HCT116 (cell line): Measurements from ENCODE around the gene NPPB. TPM values are rescaled to one million over a fixed set of nuclear protein-coding genes. Genes with fewer than 3 reads are reported as not detected.

Experiments
- ATAC-seq: fragments of 200-7000 bp; cut with Tn5 transposase; 2 replicates; pipeline ENCODE4 v1.9.1; 2020; ENCODE audit warnings: mild to moderate bottlenecking, moderate library complexity
- BruUV-seq: library from RNA; stranded (reverse); fragments of 400-500 nt; replicated peaks from 2 replicates; lab custom pipeline; 2021; lab: Mats Ljungman, UMichigan
- CTCF ChIA-PET: fragments of 300-600 bp; sonication (Branson Sonifier 250); formaldehyde crosslinking; loops from one replicate; lab custom pipeline; 2021; ENCODE audit warnings: antibody characterized with exemption; lab: Charles Lee
- POLR2A ChIA-PET: fragments of 300-600, 350-600 bp; sonication (Branson Sonifier 250); formaldehyde crosslinking; loops from one replicate; lab custom pipeline; 2021; ENCODE audit warnings: antibody characterized with exemption; lab: Charles Lee
- RAD21 ChIA-PET, 2 experiments: fragments of 300-600 bp; sonication (Branson Sonifier 250); formaldehyde crosslinking; loops; one replicate each; lab custom pipeline; 2023; ENCODE audit warnings: low total read pairs in 2 of 2; ENCODE audit not compliant: uncharacterized antibody in 2 of 2, unreplicated experiment in 2 of 2, low non-redundant PET in 1 of 2; lab: Charles Lee
- DNase-seq: peaks from one replicate; pipeline ENCODE4 v3.0.0-alpha.2; 2010; ENCODE audit warnings: low read depth, low spot score
- H2AFZ ChIP-seq: fragments of 200-600 bp; shearing (Covaris generic), sonication (generic); 2 replicates; pipeline ENCODE4 v1.6.1; 2017; ENCODE audit warnings: low read depth, mixed run types, mixed read lengths, antibody characterized with exemption, low read length; ENCODE audit not compliant: poor library complexity, severe bottlenecking
- H3K27ac ChIP-seq: 2 replicates; pipeline ENCODE4 v1.5.1; 2012; ENCODE audit warnings: low read depth, low read length
- H3K27me3 ChIP-seq: fragments of 200-600 bp; sonication (generic); 2 replicates; pipeline ENCODE4 v1.6.1; 2016; ENCODE audit warnings: mixed run types, low read length, mixed read lengths; ENCODE audit not compliant: insufficient read depth
- H3K36me3 ChIP-seq, 2 experiments: fragments of 200-500 bp in 1 of 2; fragments of 200-600 bp in 1 of 2; sonication (Bioruptor generic) in 1 of 2; sonication (generic) in 1 of 2; 2 replicates each; pipeline versions ENCODE4 v1.5.1 to v1.6.1; 2014 to 2016; ENCODE audit warnings: low read length in 2 of 2, inconsistent platforms in 1 of 2, mixed read lengths in 1 of 2, mixed run types in 1 of 2; ENCODE audit not compliant: insufficient read depth in 2 of 2, control insufficient read depth in 1 of 2
- H3K4me1 ChIP-seq, 2 experiments: fragments of 200-600 bp in 1 of 2; sonication (generic) in 1 of 2; 2 replicates each; pipeline versions ENCODE4 v1.5.1 to v1.6.1; 2012 to 2017; ENCODE audit warnings: low read length in 2 of 2, inconsistent platforms in 1 of 2, mild to moderate bottlenecking in 1 of 2, mixed read lengths in 1 of 2, mixed run types in 1 of 2, moderate library complexity in 1 of 2; ENCODE audit not compliant: insufficient read depth in 2 of 2, control insufficient read depth in 1 of 2
- H3K4me2 ChIP-seq: fragments of 200-600 bp; sonication (generic); 2 replicates; pipeline ENCODE4 v1.6.1; 2017; ENCODE audit warnings: mixed run types, low read length, mixed read lengths
- H3K4me3 ChIP-seq, 2 experiments: fragments of 200-600 bp in 1 of 2; sonication (generic) in 1 of 2; replicated peaks in 1 of 2; 2 replicates each; pipeline ENCODE4 v1.5.1; 2011 to 2016; ENCODE audit warnings: low read length in 2 of 2, control low read depth in 1 of 2, low read depth in 1 of 2, mild to moderate bottlenecking in 1 of 2, mixed read lengths in 1 of 2, mixed run types in 1 of 2
- H3K79me2 ChIP-seq: fragments of 200-600 bp; sonication (generic); 2 replicates; pipeline ENCODE4 v1.6.1; 2017; ENCODE audit warnings: mild to moderate bottlenecking, mixed run types, low read length, moderate library complexity, mixed read lengths; ENCODE audit not compliant: insufficient read depth
- H3K9ac ChIP-seq: fragments of 200-600 bp; sonication (generic); 2 replicates; pipeline ENCODE4 v1.6.1; 2016; ENCODE audit warnings: low read length, mixed read lengths
- H3K9me2 ChIP-seq: fragments of 200-600 bp; sonication (generic), shearing (Covaris generic); 2 replicates; pipeline ENCODE4 v1.6.1; 2017; ENCODE audit warnings: mixed run types, mild to moderate bottlenecking, moderate library complexity; ENCODE audit not compliant: insufficient read depth
- H3K9me3 ChIP-seq, 2 experiments: fragments of 200-500 bp in 1 of 2; fragments of 200-600 bp in 1 of 2; sonication (Bioruptor generic) in 1 of 2; sonication (generic) in 1 of 2; 2 replicates each; pipeline ENCODE4 v1.6.1; 2014 to 2017; ENCODE audit warnings: low read length in 2 of 2, mixed read lengths in 2 of 2, inconsistent platforms in 1 of 2, low read depth in 1 of 2, mild to moderate bottlenecking in 1 of 2, mixed run types in 1 of 2, moderate library complexity in 1 of 2; ENCODE audit not compliant: control insufficient read depth in 1 of 2, insufficient read depth in 1 of 2
- H4K20me1 ChIP-seq: fragments of 200-600 bp; sonication (generic), shearing (Covaris generic); 2 replicates; pipeline ENCODE4 v1.6.1; 2017; ENCODE audit warnings: mixed run types, mild to moderate bottlenecking, moderate library complexity; ENCODE audit not compliant: insufficient read depth
- CBX3 ChIP-seq: IDR thresholded peaks from 2 replicates; pipeline ENCODE4 v1.6.1; 2012; ENCODE audit warnings: low read depth
- CEBPB ChIP-seq: IDR thresholded peaks from 2 replicates; pipeline ENCODE4 v1.6.1; 2012; ENCODE audit warnings: low read depth
- CTCF ChIP-seq, 3 experiments: fragments of 200-600 bp in 1 of 3; sonication (generic) in 1 of 3; IDR thresholded peaks in 2 of 3; conservative IDR thresholded peaks in 1 of 3; 2 replicates each; pipeline ENCODE4 v1.5.1; 2012 to 2017; ENCODE audit warnings: low read depth in 2 of 3, low read length in 2 of 3, antibody characterized with exemption in 1 of 3, borderline replicate concordance in 1 of 3, control low read depth in 1 of 3, mild to moderate bottlenecking in 1 of 3, mixed read lengths in 1 of 3, mixed run types in 1 of 3, moderate library complexity in 1 of 3; ENCODE audit not compliant: insufficient read depth in 1 of 3
- EGR1 ChIP-seq: IDR thresholded peaks from 2 replicates; pipeline ENCODE4 v1.6.1; 2012; ENCODE audit warnings: low read depth
- ELF1 ChIP-seq: IDR thresholded peaks from 2 replicates; pipeline ENCODE4 v1.6.1; 2012; ENCODE audit warnings: low read depth, borderline replicate concordance
- EZH2 ChIP-seq: fragments of 200-600 bp; sonication (generic); IDR thresholded peaks from 2 replicates; pipeline ENCODE4 v1.6.1; 2017; ENCODE audit warnings: antibody characterized with exemption, mixed run types
- EZH2phosphoT487 ChIP-seq: fragments of 200-600 bp; IDR thresholded peaks from 2 replicates; pipeline ENCODE4 v1.6.1; 2018; ENCODE audit warnings: antibody characterized with exemption, borderline replicate concordance
- POLR2AphosphoS5 ChIP-seq: IDR thresholded peaks from 2 replicates; pipeline ENCODE4 v1.6.1; 2011; ENCODE audit warnings: mild to moderate bottlenecking, low read depth, low read length, moderate library complexity
- TCF7L2 ChIP-seq: IDR thresholded peaks from 2 replicates; pipeline ENCODE4 v1.7.0; 2011; ENCODE audit warnings: borderline replicate concordance, inconsistent platforms; ENCODE audit not compliant: insufficient read depth, insufficient read length; ENCODE audit errors: extremely low read depth
- YY1 ChIP-seq: IDR thresholded peaks from 2 replicates; pipeline ENCODE4 v1.6.1; 2011; ENCODE audit warnings: low read length, low read depth, moderate library complexity, mild to moderate bottlenecking; ENCODE audit not compliant: insufficient replicate concordance; ENCODE audit errors: extremely low read depth
- ZFX ChIP-seq: fragments of 450-650 bp; IDR thresholded peaks from 2 replicates; pipeline ENCODE4 v1.6.1; 2017
- ZNF274 ChIP-seq: fragments of 200-500 bp; sonication (Bioruptor generic); IDR thresholded peaks from 2 replicates; pipeline ENCODE4 v1.6.1; 2014; ENCODE audit warnings: mild to moderate bottlenecking, low read depth, low read length, inconsistent platforms
- intact Hi-C: fragments of 100-400 bp; cut with micrococcal nuclease; formaldehyde crosslinking; loops from 2 replicates; pipeline ENCODE4 v1.10.0; 2022
- total RNA-seq: library from RNA; stranded (reverse); gene quantifications from one replicate; pipeline ENCODE4 v1.2.1, GENCODE V29; 2021; ENCODE audit not compliant: unreplicated experiment
- TF ChIP-seq, protein P1 (sequence below): IDR thresholded peaks from 2 replicates; pipeline ENCODE4 v1.6.1; 2011; ENCODE audit warnings: mild to moderate bottlenecking, low read length, moderate library complexity; ENCODE audit not compliant: insufficient replicate concordance; ENCODE audit errors: extremely low read depth

The NPPB gene
- total RNA-seq, 1 experiment from 2014 or later: not detected

- no peak for DNase-seq
- Histone ChIP-seq H3K9ac (no peak overlapping the region), H3K27me3 (no peaks in the 10 kb centered on the region), H3K79me2 (no peaks in the 10 kb centered on the region), H3K4me1 (no peaks in the 10 kb centered on the region)
- intact Hi-C loops: loop anchor here (10.0 kb wide), 2 partner anchors 369 to 801 kb away; no protein-coding TSS in a partner anchor
- no TSS peak for BruUV-seq
- ChIA-PET POLR2A (interaction anchor here (1.1 to 1.4 kb wide), 2 partner anchors 72 to 73 kb away, joined by 3 to 6 read pairs; no protein-coding TSS in a partner anchor), RAD21 (no interaction called here)
- TF ChIP-seq ZNF274 (no peak), CBX3 (no peak), EZH2 (no peak), EGR1 (no peak), YY1 (no peak), ELF1 (no peak), CTCF (IDR thresholded peaks at IDR 0.05 in 2 of 3, conservative IDR thresholded peaks at IDR 0.05 in 1 of 3; ENCODE audit: borderline replicate concordance in 1 of 3, insufficient read depth in 1 of 3, low read depth in 2 of 3, low read length in 2 of 3) (no peak), TCF7L2 (no peak), EZH2phosphoT487 (no peak), POLR2AphosphoS5 (no peak), ZFX (no peak), CEBPB (no peak)
- TF ChIP-seq, protein P1, sequence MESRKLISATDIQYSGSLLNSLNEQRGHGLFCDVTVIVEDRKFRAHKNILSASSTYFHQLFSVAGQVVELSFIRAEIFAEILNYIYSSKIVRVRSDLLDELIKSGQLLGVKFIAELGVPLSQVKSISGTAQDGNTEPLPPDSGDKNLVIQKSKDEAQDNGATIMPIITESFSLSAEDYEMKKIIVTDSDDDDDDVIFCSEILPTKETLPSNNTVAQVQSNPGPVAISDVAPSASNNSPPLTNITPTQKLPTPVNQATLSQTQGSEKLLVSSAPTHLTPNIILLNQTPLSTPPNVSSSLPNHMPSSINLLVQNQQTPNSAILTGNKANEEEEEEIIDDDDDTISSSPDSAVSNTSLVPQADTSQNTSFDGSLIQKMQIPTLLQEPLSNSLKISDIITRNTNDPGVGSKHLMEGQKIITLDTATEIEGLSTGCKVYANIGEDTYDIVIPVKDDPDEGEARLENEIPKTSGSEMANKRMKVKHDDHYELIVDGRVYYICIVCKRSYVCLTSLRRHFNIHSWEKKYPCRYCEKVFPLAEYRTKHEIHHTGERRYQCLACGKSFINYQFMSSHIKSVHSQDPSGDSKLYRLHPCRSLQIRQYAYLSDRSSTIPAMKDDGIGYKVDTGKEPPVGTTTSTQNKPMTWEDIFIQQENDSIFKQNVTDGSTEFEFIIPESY: no peak
- TF ChIP-seq, all 23 proteins: peak for 0
- no peaks in the 10 kb centered on the region for H3K9me3 ChIP-seq
- no peak overlapping the region for H2AFZ ChIP-seq
- peaks cover 7 to 18% of the 10 kb centered on the region in 2 experiments; a peak in 2 of 4 replicates for H3K36me3 ChIP-seq
- no peak for ATAC-seq
- CTCF ChIA-PET: no interaction called here
- no peak overlapping the region for H3K4me2 ChIP-seq
- no peaks in the 10 kb centered on the region for H3K9me2 ChIP-seq
- no peak overlapping the region for H3K27ac ChIP-seq
- H4K20me1 ChIP-seq: no peaks in the 10 kb centered on the region
- H3K4me3 ChIP-seq: no peak overlapping the region
Measured at GRCh38 chr1:11835441-11836225, 23.1 kb downstream of the NPPB start.
